D341Med (cell line): ENCODE data around the gene FARP1.

Experiments
- DNase-seq: peaks from one replicate; pipeline ENCODE4 v3.0.0; 2012; ENCODE audit warnings: low spot score

FARP1 gene

GRCh38 chr13:98142380-98143156 lies at the start of gene FARP1:
FARP1 (plus strand) TSS chr13:98143094; CDS start chr13:98213243, 70,149 bp downstream.
- peak; percentile 92 for DNase-seq

DNA sequence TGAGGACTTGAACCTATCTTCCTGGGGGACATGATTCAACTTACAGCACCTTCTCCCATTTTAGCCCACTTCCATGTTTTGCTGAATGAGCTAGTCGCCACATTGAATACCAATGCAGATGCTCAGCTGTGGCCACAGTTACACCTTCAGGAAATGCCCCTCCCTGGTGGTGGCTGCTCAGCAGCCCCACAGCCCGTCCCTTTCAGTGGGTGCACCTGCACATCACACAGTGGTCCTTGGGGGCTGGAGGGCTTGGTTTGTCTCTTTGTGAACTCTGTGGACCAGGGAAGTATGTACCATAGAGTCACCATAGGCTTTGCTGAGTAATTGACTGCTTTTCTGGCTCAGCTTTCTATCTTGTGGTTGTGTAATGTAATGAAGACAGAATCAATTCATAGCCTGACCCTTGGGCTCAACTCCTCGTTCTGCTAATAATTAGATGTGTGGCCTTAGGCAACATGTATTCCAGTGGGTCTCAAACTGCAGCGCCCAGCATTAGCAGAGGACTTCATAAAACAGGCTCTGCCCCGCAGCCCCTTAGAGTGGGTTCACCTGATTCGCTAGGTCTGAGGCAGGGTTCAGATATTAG lies 48.1 kb upstream of the FARP1 start:
- no peak for DNase-seq

DNA sequence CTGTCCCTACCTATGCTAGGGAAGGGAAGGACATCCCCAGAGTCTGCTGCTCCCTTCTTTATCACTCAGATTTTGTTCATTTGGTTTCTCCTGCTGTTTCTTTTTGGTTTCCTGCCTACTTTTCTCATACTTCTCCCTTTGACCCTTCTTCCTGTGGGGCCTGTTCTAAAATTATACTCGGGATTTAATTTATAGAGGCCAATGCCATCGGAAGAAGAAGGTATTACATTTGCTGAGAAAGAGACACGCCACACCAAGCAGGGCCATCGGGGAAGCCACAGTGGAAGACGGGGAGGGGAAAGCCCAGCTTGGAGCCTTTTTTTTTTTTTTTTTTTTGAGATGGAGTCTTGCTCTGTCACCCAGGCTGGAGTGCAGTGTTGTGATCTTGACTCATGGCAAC lies 46.8 kb upstream of the FARP1 start:
- no peak for DNase-seq

DNA sequence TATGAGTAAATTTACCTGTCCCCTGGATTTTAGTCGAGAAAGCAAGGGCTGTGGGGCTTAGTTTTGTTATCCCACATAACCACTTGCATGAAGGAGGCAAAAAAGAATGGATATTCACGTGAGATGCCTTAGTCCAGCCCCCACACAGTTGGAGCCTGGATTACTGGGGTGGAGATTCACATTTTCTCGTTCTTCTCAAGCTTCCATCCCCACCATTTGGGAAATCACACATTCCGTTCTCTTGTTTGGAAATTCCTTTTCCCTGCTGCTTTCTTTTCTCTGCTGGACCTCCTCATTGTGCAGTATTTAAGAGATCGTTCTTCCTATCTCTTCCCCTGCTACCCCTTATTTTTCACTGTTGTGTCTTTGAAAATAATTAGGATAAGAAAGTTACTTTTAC lies 45.1 kb upstream of the FARP1 start:
- DNase-seq: no peak

GRCh38 chr13:98098516-98098915 lies 44.4 kb upstream of the FARP1 start:
- DNase-seq: no peak

DNA sequence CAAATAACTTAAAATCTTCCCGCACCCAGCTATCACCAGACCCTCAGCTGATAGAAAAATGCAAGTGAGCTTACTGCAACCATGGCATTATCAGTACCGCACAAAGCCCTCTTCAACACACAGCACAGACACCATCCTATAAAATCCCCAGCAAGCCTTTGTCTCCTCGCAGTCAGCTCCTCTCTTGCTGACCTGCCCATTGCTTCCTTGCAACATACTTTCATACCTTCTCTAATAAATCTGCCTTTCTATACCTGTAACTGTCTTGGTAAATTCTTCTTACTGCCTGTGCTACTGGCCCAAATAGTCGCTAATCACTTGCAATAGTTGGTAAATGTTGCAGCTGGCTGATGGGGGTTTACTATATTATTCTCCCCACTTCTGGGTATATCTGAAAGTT lies 43.3 kb upstream of the FARP1 start:
- no peak for DNase-seq

DNA sequence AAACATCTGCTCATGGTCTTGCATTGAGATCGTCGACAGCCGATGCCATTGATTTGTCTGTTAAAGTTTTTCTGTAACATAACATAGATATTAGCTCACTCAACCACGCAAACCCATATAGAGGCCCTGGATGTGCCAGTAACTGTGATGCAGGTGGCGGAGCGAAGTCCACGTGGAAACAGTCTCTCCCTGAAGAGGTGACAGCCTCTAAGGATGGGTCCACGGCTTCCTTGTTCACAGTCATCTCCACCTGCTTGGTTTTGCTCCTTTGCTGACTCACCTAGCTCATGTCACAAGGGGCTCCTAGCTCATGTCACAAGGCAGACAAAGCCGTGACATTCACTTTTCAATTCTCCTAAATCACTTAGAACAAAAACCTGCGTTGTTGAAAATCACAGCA lies 42.4 kb upstream of the FARP1 start:
- DNase-seq: no peak

- no peak for DNase-seq
Measured at GRCh38 chr13:98103531-98103930, 39.4 kb upstream of the FARP1 start.

DNA sequence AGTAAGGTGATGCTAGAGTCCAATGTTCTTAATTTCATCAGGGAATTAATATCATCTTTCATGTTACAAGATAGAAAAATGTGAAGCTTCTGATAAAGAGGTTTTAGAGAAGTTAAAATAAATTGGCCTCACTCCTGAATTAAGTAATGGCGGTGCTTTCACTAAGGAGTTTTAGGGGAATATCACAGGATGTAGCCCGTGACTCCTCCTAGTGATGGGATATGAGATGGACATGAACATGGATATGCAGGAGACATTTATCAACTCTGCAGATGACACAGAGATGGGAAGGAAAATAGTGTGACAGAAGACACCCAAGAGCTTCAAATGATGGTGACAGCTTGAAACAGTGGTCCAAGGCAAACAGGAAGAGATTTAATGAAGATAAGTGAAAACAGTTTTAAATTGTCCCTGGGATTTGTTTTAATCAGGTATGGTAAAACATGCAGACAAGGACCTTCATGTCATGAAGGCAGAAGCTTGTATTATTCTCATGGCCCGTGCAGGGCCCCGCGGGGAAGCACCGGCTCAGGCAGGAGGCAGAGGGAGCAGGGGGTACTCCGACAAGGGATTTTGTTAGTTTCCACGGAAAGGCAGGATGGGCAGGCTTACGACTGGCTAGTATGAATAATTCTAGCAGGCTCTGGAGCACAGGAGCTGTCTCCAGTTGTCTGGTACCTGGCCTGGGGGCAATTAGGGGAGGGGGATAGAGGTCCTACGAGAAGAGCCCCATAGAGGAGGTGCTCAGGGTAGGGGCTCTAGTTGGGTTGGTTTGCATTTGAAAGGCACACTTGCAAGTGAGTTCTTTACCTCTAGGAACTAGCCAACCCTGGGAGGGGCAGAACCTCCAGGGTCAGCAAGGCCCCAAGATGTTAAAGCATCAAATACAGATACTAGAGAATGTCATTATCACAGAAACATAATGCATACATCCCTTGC lies 38.7 kb upstream of the FARP1 start:
- DNase-seq: no peak

- DNase-seq: no peak
Measured at GRCh38 chr13:98105929-98106336, 37.0 kb upstream of the FARP1 start.

DNA sequence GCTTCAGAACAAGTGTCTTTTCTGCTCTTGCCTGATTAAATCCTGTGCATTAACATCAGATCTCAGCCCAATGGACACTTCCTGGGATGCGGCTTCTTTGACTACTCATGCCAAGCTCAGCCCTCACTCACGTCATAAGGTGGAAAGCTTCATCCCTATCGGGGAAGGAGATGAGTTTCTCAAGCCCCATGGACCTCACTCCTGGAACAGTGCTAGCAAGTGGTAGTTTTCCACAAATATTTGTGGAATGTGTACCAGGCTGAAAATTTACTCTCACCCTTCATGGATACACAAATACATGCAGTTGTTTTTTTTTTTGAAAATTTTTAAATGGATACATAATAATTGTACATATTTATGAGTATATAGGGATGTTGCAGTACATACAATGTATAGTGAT lies 34.6 kb upstream of the FARP1 start:
- no peak for DNase-seq

- DNase-seq: no peak
Measured at GRCh38 chr13:98109226-98109853, 33.6 kb upstream of the FARP1 start.

DNA sequence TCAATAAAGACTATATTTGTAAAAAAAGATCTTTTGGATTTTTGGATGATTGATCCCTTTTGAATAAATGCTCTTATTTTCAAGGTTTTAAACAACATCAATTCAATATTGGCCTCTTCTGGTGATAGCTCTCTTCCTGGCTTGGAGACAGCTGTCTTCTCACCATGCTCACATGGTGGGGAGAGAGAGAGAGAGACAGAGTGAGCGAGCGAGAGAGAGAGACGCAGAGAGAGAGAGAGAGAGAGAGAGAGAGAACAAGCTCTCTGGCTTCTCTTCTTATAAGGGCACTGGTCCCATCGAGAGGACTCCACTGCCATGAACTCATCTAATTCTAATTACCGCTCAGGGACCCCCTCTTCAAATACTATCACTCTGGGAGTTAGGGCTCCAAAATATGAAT lies 32.1 kb upstream of the FARP1 start:
- no peak for DNase-seq

DNA sequence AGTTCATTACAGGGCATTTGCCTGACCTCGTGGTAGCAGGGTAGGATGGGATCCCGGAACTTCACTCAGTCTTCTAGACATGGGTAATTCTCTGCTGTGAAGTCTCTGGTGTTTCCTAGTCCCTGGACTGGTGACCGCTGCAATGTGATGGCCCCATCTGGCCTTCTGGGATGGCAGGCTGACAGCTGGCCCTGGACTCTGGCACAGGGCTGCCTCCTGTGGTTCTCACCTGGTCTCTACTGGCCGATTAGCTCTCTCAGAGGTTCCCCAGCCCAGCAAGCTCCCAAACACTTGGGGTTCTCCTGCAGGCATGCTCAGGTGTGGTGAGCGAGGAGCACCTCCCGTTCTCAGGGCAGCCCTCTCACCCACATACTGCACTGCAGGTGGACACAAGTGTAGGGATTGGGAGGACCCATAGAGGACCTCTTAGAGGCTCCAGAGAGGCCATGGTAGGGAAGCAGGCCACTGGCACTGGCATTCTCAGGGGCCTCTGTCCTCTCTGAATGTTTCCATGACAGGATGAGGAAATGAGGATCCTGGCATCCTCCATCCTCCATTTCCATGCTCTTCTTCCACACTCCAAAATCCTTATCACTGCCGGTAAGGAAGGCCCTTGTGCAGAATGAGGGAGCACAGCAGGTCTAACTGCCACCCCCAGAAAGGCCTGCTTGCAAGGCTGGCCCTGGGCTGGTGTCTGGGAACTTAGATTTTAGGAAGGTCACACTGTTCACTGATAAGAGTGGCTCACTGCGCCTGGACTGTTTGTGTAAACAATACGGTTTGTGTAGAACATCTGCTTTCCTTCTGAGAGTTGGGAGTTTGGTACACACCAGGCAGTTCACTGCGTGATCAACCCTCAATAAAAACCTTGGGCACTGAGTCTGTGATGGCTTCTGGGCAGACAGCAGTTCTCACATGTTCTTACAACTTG lies 31.5 kb upstream of the FARP1 start:
- DNase-seq: no peak

- no peak for DNase-seq
Measured at GRCh38 chr13:98112456-98112855, 30.4 kb upstream of the FARP1 start.

DNA sequence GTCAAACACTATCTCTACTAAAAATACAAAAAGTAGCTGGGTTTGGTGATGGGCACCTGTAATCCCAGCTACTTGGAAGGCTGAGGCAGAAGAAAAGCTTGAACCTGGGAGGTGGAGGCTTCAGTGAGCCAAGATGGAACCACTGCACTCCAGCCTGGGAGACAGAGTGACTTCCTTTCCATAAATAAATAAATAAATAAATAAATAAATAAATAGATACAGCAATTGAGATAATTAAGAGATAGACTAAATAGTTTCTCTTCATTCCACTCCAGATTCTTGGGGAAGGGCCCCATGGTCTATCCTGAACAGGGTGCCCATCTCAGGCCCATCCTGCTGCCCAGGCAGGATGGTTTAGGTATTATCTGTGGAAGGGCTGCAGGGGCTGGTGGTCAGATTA lies 24.0 kb upstream of the FARP1 start:
- DNase-seq: no peak

GRCh38 chr13:98123176-98123575 lies 19.7 kb upstream of the FARP1 start:
- DNase-seq: no peak

GRCh38 chr13:98129059-98129746 lies 13.7 kb upstream of the FARP1 start:
- no peak for DNase-seq

DNA sequence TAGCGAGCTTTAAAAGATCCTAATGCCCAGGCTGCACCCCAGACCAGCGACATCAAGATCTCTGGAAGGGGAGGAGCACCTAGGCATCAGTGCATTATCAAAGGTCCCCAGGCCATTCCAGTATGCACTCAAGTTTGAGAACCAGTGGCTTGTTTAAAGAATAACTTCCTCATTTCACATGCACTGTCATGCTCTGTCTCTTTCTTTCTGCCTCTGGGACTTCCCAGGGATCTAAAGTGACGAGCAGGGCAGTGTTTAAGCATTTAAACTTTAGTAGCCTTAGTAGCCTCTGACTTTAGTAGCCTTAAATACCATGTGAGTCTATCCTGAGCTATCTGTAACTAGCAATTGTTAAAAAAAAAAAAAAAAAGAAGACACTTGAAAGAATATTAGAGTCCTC lies 8.9 kb upstream of the FARP1 start:
- no peak for DNase-seq

GRCh38 chr13:98134901-98135300 lies 8.0 kb upstream of the FARP1 start:
- no peak for DNase-seq

- no peak for DNase-seq
Measured at GRCh38 chr13:98141091-98141490, 1.8 kb upstream of the FARP1 start.
